IPS DF 19.7 (cell line): Measurements from ENCODE around the gene OR5B17.
"Not testable (repeated sequence)": the region's sequence is repeated elsewhere in the genome, so short reads cannot be mapped to it uniquely, and the experiment has no call there.

Experiments used
- DNase-seq: peaks from one replicate; pipeline ENCODE4 v3.0.0-alpha.2; 2013; ENCODE audit warnings: low read depth, low spot score

OR5B17 gene

DNA sequence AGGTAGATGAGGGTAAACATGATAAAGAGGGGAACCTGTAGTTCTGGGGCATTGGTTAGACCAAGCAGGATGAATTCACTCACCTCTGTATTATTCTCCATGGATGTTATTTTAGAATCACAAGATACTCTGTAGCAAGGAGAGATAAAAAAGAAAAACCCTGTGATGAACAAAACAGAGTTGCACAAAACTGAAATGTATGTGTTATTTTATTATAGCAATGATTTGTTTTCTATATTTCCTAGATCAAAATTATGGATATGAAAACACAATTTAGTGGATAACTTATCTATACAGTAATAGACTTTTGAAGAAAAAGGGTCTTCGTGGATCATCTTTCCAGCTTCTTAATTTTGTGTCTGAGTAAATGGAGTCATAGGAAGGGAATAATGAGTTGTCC, at the start of gene OR5B17:
OR5B17 (minus strand) TSS at position 101 of the 400 bp plus-strand sequence; CDS start at position 101, 0 bp downstream.
- DNase-seq, result no peak

DNA sequence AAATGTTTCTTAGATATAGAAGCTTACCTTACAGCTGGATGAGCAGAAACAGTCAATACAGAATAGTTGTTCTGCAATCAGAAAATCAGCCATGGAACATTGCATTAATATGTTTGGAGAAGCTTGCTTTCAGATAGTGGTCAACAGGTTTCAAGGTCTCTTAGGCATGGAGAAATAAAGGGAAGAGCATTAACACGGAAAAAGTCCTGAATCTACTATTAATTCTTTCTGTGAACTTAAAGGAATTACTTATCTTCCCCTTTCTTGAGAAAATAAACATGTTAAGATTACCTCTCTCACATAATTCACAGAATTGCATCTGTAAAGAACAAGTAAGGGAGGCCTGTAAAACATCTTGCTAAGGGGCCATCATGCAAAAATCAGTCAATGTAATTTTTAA, 47.9 kb upstream of the OR5B17 start, which contains the start of gene OR5B3:
OR5B3 (minus strand) TSS at position 101 of the 400 bp plus-strand sequence. CDS start 3,465 bp downstream, outside the sequence.
- DNase-seq, result no peak

DNA sequence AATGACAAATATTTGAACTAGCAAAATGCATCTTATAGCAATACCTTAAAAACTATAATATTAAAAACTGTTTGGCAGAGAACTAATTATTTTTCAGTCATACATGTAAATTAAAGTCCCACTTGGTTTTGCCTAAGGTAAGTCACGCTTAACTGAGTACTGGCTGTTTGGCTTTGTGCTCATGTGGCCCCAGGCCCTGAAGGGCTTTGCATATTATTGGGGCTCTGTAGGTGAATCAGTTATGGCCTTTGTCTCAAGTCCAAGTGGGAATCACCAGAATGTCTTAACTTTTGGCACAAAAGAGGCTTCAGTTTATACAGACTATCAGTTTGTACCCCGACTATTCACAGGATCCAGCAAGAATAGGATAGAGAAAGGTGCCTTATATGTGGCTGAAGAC, 40.8 kb upstream of the OR5B17 start:
- DNase-seq, result not testable (repeated sequence)

DNA sequence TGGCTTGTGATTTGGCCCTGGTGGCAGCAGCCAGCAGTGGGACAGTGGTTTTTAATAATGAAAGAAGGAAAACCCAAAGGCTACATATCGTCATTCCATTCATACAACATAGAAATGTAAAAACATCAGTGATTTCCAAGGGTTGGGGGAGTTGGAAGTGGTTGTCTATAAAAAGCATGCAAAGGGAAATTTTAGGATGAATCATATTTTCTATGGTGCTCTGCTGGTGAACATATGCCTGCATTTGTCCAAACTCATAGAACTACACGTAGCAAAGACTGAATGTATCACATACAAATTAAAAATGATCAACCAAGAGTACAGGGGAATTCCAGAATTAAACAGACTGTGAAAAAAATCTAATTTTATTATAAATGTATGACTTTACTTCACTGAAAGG, 36.7 kb upstream of the OR5B17 start:
- no peak for DNase-seq

DNA sequence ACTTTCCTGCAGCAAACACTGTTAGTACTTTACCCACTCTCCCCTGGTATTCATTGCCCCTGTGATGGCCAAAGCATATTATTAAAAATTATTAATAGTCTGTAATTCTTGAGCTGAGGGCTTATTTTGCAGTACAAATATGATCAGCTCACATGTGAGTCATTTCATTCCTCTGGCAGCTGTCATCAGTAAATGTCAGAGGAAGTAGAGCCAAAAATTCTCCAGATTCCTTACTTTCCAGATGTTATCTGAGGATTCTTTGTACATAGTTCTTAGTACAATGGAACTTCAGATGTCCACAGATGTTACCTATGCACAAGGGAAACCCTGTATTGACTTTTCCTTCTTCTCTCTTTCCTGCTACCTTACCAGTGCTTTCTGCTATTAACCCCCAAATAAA, 35.3 kb upstream of the OR5B17 start:
- DNase-seq, result no peak

DNA sequence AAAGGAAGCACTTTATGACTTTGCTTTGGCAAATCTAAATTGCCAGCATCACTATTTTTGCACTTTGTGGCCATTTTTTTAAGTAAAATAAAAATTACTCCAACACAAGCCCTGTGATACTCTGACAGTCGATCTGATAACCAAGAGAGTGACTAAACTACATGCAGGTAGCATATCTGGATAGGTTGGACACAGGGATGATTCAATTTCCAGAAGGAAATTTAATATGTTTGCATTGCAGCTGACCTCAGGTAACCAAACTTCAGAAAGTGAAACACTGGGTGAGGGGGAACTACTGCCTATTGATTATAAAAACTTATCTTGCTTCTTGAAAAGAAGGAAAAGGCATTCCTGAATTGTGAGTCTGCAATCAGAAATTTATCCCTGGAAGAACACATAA, 33.9 kb upstream of the OR5B17 start:
- DNase-seq, result no peak

DNA sequence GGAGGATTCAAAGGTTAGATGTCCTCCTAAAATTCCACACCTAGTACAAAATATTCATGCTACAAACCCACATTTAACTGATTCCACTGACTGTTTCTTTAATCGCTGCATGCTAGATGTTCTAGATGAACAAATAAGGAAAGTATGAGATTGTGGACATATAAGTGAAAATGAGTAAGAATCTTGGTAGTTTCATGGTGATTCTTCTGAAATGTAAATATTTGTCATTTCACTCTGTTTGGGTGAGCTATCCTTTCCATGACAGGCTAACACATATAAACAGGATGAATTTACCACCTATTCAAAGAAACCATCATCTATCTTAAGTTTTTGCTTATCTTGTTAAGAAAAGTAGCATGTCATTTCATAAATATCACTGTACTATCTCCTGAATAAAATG, 33.0 kb upstream of the OR5B17 start:
- DNase-seq, result no peak

DNA sequence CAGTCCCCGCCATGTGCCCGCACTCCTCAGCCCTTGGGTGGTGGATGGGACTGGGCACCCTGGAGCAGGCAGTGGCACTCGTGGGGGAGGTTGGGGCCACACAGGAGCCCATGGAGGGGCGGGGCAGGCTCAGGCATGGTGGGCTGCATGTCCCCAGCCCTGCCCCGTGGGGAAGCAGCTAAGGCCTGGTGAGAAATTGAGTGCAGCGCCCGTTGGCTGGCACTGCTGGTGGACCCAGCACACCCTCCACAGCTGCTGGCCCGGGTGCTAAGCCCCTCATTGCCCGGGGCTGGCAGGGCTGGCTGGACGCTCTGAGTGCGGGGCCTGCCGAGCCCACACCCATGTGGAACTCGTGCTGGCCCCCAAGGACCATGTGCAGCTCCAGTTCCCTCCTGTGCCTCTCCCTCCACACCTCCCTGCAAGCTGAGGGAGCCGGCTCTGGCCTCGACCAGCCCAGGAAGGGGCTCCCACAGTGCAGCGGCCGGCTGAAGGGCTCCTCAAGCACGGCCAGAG, 31.7 kb upstream of the OR5B17 start:
- no peak for DNase-seq

DNA sequence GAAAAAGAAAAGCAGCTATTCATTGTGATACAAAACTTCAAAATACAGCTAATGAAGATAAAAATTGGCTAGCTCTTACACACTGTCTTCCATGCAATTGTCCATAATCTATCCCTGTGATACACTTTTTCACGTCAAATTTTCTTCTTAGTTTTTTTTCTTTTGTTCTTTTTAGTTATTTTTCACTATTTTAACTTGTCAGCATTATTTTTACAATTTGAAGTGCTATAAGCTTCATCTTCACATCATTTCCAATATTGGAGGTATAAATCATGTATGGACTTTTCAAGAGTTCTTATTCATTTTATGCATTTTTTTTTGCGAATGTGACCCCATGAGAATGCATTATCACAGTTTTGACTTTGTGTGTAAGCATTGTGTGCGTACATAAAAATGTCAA, 4.1 kb downstream of the OR5B17 start:
- no peak for DNase-seq

DNA sequence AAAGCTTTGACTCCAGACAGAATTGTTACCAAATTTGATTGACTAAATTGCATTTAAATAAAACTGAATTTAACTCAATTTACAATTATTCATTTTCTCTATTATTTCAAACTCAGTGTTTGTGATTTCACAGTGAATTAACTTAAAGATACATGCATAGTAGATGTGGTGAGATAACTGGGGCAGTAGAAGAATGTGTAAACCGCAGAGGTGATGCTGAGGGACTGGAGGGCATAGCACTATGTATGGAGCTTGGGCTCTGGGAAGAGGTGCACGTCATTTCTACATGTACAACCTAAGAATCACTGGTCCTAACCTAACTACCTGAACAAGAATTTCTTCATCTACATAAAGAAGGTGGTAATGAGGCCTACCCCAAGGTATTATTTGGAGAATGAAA, 13.7 kb downstream of the OR5B17 start:
- no peak for DNase-seq

DNA sequence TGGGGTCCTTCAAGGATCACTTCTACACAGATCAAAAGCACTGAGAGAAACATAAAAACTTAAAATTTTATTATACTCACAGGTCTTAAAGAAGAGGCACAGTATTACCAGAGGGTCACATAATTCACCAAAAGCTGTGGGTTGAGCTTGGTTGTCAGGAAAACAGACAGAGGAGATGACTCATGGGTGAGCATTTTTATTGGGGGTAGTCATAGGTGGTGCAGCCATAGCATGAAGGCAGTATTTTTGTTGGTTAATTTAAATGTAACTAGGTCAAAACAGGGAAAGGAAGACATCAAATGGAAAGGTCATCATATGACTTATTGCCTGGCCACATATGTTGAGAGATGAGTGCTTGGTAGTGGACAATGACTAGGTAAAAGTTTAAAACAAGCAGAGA, 24.2 kb downstream of the OR5B17 start:
- no peak for DNase-seq

DNA sequence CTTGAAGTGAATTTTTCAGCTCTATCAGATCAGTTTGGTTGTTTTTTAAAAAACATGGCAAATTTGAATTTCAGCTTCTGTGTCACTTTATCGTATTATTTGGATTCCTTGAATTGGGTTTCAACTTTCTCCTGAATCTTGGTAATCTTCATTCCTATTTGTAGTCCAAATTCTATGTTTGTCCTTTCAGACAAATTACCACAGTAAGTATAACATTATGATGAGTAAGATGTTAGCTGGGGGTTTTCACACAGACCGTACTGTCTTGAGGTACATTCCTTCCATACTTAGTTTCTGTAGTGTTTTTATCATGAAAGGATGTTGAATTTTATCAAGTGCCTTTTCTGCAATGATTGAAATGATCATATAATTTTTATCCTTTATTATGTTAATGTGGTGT, 28.0 kb downstream of the OR5B17 start:
- no peak for DNase-seq

DNA sequence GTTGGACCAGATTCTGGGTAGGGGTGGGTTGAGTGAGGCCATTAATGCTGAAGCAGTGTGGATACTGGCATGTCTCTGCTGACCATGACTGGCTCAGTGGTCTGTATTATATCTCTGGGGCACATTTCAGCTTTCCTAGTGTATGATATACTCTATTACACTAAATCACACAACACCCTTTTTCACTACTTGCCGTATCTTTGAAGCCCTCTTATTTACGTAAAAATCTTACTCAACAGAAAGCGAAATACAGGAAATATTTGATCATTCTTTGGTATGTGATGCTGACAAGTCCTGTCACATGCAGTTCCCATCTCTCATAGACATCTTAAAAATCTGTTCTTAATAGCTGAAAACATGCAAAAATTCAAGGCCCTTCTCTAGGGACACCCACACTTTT, 40.3 kb downstream of the OR5B17 start:
- no peak for DNase-seq

DNA sequence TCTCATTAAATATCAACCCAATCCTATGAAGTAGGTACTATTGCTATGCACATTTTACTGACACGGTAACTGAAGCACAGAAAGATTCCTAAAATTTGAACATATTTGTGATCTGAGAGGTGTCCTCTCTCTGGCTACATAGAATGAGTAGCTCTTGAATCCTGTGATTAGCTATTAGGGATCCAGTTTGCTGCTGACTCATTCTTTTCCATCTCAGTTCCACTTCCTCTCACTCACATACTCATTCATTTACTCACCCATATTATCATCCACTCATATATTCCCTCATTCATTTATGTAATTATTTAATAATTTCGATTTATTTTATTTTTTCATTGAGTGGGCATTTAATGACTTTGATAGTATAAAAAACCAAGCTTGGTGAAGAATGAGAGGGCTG, 42.7 kb downstream of the OR5B17 start:
- DNase-seq, result no peak
